ENCODE measurements around the gene RASA3. TPM values are rescaled to one million over a fixed set of nuclear protein-coding genes. Genes with fewer than 3 reads are reported as not detected.

Gene RASA3
- total and polyA plus RNA-seq, 2 of the 4 experiments (the other 2 are of a cell fraction): 21.0 to 31.4 TPM

- no peak overlapping the region for H4K91ac ChIP-seq (ENCODE audit: insufficient read depth, low read depth, low read length)
- H4K8ac ChIP-seq (ENCODE audit: low read depth in 2 of 2, low read length in 2 of 2): no peak overlapping the region
- H3K27me3 ChIP-seq (ENCODE audit: control insufficient read depth, insufficient read depth, low read length): no peaks in the 10 kb centered on the region
- no peak overlapping the region for H3K4ac ChIP-seq (ENCODE audit: low read depth, low read length)
- 92% methylated on average over 26 of the region's 40 CpGs; no CpG with 5 or more reads in 1 of the 2 experiments for WGBS, 2 experiments (ENCODE audit: extremely low coverage in 2 of 2, insufficient read length in 1 of 2)
- H4K5ac ChIP-seq (ENCODE audit: low read depth, low read length): no peak overlapping the region
- BruUV-seq (replicated peaks): no TSS peak
- no peak overlapping the region for H3K4me3 ChIP-seq (ENCODE audit: insufficient read depth, low read depth, low read length)
- intact Hi-C loops (cut with micrococcal nuclease) (no loop called here), in situ Hi-C loops (cut with MboI; ENCODE audit: low sequenced_read_pairs) (no loop called here), dilution Hi-C loops (cut with HindIII; ENCODE audit: low sequenced_read_pairs, unreplicated experiment) (no loop called here)
- peak overlapping the region; percentile 37 for H2AK9ac ChIP-seq (replicated peaks; ENCODE audit: low read depth, low read length, poor library complexity)
- no peak for TF ChIP-seq SMC3 (IDR thresholded peaks at IDR 0.05; ENCODE audit: low read depth, low read length)
- no peak for TF ChIP-seq POLR2A (IDR thresholded peaks at IDR 0.05; ENCODE audit: low read depth, low read length)
- no peak for TF ChIP-seq RAD21 (IDR thresholded peaks at IDR 0.05; ENCODE audit: low read length)
- no peak for TF ChIP-seq BHLHE40 (IDR thresholded peaks at IDR 0.05; ENCODE audit: low read depth, low read length)
- no peak for TF ChIP-seq CHD1 (IDR thresholded peaks at IDR 0.05; ENCODE audit: low read depth, low read length)
- no peak for TF ChIP-seq NFE2L2 (IDR thresholded peaks at IDR 0.05; ENCODE audit: low read depth, low read length)
- no peak for TF ChIP-seq ELK1 (IDR thresholded peaks at IDR 0.05; ENCODE audit: borderline replicate concordance, low read depth, low read length)
- no peak for TF ChIP-seq RCOR1 (IDR thresholded peaks at IDR 0.05; ENCODE audit: insufficient replicate concordance, low read length)
- TF ChIP-seq CEBPB (IDR thresholded peaks at IDR 0.05; ENCODE audit: low read depth, low read length): no peak
- no peak for TF ChIP-seq FOS (IDR thresholded peaks at IDR 0.05; ENCODE audit: low read depth, low read length)
- TF ChIP-seq MAFK (IDR thresholded peaks at IDR 0.05; ENCODE audit: low read depth, low read length): no peak
- no peak for TF ChIP-seq CTCF (conservative IDR thresholded peaks at IDR 0.05; ENCODE audit: low read depth, low read length)
- no peak for TF ChIP-seq MAZ (IDR thresholded peaks at IDR 0.05; ENCODE audit: borderline replicate concordance, low read depth, low read length)
- no peak for TF ChIP-seq USF2 (IDR thresholded peaks at IDR 0.05; ENCODE audit: low read depth, low read length)
- ChIA-PET CTCF (no interaction called here), POLR2A (ENCODE audit: unreplicated experiment) (no interaction called here)
- peaks cover 77% of the 10 kb centered on the region for H3K36me3 ChIP-seq (ENCODE audit: control insufficient read depth, insufficient read depth, low read length)
- H3K18ac ChIP-seq (ENCODE audit: low read depth, low read length): no peak overlapping the region
- H3K56ac ChIP-seq (ENCODE audit: extremely low read depth, insufficient read depth, low read length): no peak overlapping the region
- peaks cover 16% of the 10 kb centered on the region for H4K20me1 ChIP-seq (ENCODE audit: insufficient read depth, low read length)
- H3K4me2 ChIP-seq (ENCODE audit: low read depth, low read length): no peak overlapping the region
- H2BK120ac ChIP-seq (ENCODE audit: low read depth, low read length): no peak overlapping the region
- no peak overlapping the region for H2BK15ac ChIP-seq (ENCODE audit: low read depth, low read length)
- peaks cover 20 to 56% of the 10 kb centered on the region in 2 experiments for H3K79me1 ChIP-seq (ENCODE audit: low read depth in 1 of 2, low read length in 2 of 2)
- peak; percentile 46 for ATAC-seq (ENCODE audit: low read depth)
- peaks cover 5% of the 10 kb centered on the region for H3K9me1 ChIP-seq (ENCODE audit: insufficient read depth, low read length)
- no peak overlapping the region for H3K14ac ChIP-seq (replicated peaks; ENCODE audit: low read depth, low read length)
- no peak overlapping the region for H3K23ac ChIP-seq (ENCODE audit: low read depth, low read length)
- H2AFZ ChIP-seq (replicated peaks; ENCODE audit: low read length, poor library complexity): peak overlapping the region; percentile 33
- no peaks in the 10 kb centered on the region for H3K4me1 ChIP-seq (ENCODE audit: control insufficient read depth, insufficient read depth, low read length)
- H3K9ac ChIP-seq (ENCODE audit: low read depth, low read length): no peak overlapping the region
- H3K9me3 ChIP-seq (ENCODE audit: control insufficient read depth, insufficient read depth, low read length): no peaks in the 10 kb centered on the region
- H3K27ac ChIP-seq (ENCODE audit: insufficient read depth, low read length): no peak overlapping the region
- H2BK5ac ChIP-seq (ENCODE audit: low read depth, low read length, poor library complexity, severe bottlenecking): no peak overlapping the region
- no peak overlapping the region for H2BK20ac ChIP-seq (ENCODE audit: low read depth, low read length)
- no peak overlapping the region for H2AK5ac ChIP-seq (ENCODE audit: low read depth, low read length)
- DNase-seq: peak; percentile 31
Measured at GRCh38 chr13:114015111-114015968, 117.1 kb downstream of the RASA3 start.

Measured in IMR-90 (cell line).